ENCODE measurements around the gene CAMK1G.

GRCh38 chr1:209627732-209628196 lies 44.2 kb downstream of the CAMK1G start:
- peak; percentile 95 for TF ChIP-seq CTCF (IDR thresholded peaks at IDR 0.05; ENCODE audit: borderline replicate concordance, extremely low read depth, low read length, poor library complexity, severe bottlenecking)
- no peak for TF ChIP-seq EZH2 (IDR thresholded peaks at IDR 0.05; ENCODE audit: borderline replicate concordance, low read depth, low read length, severe bottlenecking)

Data from DND-41 (cell line).